ENCODE results near the gene THSD4.
"Not testable (repeated sequence)": the region's sequence is repeated elsewhere in the genome, so short reads cannot be mapped to it uniquely, and the experiment has no call there.

The THSD4 gene

DNA sequence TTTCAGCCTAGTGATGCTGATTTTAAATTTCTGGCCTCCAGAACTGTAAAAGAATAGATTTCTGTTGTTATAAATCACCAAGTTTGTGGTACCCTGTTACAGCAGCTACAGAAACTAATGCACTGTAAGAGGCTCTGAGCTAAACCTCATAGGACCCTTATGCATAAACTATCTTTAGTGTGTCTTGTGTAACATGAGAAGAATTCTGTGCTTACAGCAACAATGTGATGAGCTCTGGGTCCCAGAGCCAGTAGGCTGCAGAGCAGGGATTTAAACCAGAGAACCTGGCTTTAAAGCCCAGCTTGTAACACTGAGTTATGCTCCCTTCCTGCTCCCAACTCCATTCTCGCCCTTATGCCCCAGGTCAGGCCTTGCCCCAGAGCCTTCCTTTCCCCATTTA, 113.1 kb downstream of the THSD4 start:
- DNase-seq: no peak

DNA sequence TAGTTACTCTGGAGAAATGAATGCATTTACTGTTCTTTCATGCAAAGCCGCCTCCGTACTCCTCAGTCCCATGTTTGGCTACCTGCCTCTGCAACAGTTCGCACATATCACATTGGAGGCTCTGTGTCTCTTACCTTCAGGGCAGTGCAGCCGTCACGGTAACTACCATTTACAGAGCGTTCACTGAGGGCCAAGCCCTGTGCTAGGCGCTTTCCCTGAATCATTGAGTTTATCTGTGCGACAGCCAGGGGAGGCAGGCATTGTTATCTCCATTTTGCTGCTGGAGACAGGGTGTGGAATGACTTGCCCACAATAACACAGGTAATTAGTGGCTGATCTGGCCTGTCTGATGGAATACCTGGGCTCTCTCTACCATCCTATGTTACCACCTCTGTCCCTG, 115.0 kb downstream of the THSD4 start:
- no peak for DNase-seq

DNA sequence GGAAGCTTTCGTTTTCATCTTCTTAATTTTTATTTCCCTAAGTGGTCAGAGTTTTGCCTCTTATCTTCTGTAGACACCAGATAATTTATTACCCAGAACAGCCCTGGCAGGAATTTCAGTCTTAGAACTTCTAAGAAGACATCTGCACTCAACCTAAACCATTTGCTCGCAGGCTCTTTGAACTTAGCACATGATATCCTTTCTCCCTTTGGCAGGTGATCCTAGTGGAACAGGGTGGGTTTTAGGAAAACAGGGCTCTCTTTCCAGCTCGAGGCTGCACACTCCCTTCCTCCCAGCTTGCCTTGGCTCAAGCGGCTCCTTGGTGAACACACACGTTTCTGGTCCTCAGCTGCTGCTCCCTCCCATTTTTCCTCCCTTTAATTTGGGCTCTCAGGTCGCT, 116.5 kb downstream of the THSD4 start:
- DNase-seq: no peak

GRCh38 chr15:71232411-71232810, 117.1 kb downstream of the THSD4 start:
- no peak for DNase-seq

DNA sequence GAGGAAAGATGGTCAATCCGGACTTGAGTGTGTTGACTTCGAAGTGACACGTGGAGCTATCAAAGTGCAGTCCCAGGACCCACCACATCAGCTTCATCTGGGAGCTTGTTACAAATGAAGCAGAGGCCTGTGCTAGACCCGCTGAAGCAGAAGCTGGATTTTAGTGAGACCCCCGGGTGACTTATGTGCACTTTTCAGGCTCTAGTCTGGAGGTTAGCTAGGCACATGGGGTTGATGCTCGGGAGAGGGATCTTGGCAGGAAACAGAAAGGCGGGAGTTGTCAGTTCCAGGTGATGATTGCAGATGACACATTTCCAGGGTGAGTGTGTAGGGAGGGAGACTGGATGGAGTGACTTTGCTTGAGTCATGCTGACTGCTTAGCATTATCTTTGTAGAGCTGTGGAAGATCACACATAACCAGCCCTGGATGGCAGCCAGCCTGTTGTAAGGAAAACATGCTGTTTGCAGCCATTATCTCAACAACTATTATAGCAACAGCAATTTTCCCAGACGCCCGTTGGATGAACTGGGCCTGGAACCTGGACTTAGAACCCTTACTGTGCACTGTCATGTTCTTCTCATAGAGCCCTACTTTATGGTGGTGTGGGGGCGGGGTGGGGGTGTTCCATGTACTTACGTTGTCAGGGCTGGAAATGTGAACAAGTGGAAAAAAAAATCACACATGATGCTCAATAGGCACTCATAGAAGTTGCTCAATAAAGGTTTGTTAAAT, 122.4 kb downstream of the THSD4 start:
- no peak for DNase-seq

DNA sequence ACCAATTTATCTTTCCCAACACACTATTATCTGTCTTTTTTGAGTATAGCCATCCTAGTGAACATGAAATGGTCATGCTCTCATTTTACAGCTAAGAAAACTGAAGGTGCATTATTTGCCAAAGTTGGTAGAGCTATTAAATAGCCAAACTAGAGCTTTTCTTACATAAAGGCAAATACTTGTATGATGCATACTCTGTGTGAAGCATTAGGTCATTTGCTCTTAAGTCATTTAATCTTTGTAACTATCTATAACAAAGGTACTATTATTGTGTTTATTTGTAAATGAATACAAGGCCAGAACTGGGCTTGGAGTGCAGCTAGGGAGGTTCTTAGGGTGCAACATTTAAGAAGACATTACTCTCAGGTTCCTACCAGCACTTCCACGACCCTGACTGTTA, 123.7 kb downstream of the THSD4 start:
- DNase-seq: no peak

- DNase-seq: no peak
Observed at GRCh38 chr15:71239592-71240364, 124.5 kb downstream of the THSD4 start.

DNA sequence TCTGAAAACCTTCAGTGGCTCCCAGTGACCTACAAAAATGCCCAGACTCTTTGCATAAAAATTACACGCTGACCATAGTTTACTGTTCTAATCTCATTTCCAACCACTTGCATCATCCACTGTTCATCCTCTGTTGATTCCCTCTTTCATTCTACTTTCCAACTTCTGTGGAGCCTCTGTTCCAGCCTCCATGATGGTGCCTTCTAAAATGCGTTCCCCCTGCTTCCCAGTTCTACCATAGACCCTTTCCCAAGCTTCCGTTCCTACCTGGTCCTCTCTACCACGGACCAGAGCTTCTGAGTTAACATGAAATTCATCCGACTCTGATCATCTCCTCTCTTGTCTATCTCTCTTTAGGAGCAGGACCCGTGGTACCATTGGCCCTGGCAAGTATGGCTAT, 127.0 kb downstream of the THSD4 start:
- no peak for DNase-seq

DNA sequence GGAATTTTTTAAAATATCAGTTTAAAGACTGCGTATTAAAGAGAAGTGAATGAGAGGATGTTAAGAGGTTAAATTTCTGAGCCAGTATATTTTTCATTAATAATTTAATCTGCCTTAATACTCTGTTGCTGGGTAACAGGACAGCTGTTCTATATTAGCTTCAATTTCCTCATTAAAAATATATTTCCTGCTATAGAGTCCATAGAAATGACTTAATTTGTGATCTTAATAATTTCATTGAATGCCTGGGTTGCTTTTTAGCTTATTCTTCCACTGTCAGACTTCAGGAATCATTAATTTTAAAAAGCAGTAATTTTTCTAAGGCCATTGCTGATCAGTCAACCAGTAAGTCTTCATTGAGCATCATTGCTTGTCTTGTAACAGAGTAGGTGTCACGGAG, 129.0 kb downstream of the THSD4 start:
- DNase-seq: no peak

DNA sequence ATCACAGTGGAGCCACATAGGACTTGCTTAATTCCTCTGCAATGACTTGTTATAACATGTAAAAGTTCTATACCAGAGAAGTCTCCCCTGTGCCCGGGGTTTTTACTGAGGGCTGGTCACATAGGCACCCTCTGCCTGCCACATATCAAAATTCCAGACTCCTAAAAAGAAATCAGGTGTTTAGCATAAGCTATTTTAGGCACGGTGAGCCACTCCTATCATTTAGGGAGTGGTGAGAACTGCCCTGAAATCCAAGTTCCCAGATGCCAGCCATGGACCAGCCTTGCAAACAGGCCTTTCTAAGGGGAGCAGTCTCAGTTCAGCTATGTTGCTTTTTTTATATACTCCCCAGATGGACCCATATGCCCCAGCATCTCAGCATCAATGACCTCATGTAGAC, 130.3 kb downstream of the THSD4 start:
- no peak for DNase-seq

GRCh38 chr15:71248386-71248785, 133.1 kb downstream of the THSD4 start:
- DNase-seq: no peak

GRCh38 chr15:71249986-71250385, 134.7 kb downstream of the THSD4 start:
- DNase-seq: no peak

- DNase-seq: no peak
Observed at GRCh38 chr15:71250936-71251583, 135.8 kb downstream of the THSD4 start.

GRCh38 chr15:71251584-71252043, 136.3 kb downstream of the THSD4 start:
- no peak for DNase-seq

- no peak for DNase-seq
Observed at GRCh38 chr15:71252044-71252739, 136.9 kb downstream of the THSD4 start.

GRCh38 chr15:71252740-71253047, 137.4 kb downstream of the THSD4 start:
- no peak for DNase-seq

GRCh38 chr15:71254491-71254890, 139.2 kb downstream of the THSD4 start:
- DNase-seq: no peak

- no peak for DNase-seq
Observed at GRCh38 chr15:71256934-71257664, 141.8 kb downstream of the THSD4 start.

- DNase-seq: no peak
Observed at GRCh38 chr15:71259866-71260265, 144.6 kb downstream of the THSD4 start.

DNA sequence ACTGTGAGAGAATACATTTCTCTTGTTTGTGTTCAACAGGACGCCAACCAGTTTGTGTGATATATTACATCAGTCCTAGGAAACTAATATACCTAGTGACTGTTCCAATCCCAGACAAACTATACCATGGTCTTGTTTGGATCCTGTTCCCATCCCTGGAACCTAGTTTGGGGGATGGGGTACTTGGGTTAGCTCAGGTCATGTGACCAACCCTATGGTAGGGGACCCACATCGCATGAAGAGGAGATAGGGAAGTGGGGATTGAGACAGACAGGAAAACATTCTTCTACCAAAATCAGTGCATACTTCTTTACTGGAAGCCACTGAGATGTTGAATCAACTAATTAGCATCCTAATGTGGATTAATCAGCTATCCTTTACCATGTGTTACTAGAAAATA, 146.1 kb downstream of the THSD4 start:
- no peak for DNase-seq

DNA sequence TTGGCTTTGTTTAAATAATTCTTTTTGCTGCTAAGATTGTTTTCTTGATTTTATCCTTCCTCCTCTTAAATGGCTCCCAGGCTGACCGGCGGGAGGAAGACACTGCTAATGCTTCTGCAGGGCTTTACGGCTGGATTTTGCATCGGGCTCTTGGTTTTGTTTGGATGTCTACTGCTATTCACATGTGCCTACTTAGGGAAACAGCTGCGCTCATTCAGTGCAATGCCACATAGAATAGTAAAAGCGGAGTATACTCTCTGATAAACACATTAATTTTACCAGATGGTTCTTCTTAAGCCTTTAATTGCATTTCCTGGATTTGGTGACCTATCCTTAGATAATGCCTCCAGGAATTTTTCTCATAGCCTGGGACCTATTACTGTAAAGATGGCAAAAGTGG, 146.6 kb downstream of the THSD4 start:
- DNase-seq: no peak

DNA sequence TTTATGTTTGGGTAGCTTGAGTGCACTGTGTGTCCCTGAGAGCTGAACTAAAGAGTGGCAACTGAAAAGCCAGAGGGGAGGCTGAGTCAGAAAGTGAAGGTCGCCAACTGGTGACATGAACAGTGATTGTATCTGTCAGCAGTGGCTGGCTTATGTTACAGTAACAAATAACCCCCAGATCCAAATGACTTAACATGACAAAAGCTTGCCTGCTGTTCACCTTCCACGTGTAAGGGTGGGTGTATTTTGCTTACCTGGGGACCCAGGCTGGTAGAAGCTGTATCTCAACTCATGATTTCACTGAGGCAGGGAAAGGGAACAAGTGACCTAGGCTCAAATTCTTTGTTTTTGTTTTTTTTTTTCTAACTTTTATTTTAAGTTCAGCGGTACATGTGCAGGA, 147.3 kb downstream of the THSD4 start:
- DNase-seq: no peak

DNA sequence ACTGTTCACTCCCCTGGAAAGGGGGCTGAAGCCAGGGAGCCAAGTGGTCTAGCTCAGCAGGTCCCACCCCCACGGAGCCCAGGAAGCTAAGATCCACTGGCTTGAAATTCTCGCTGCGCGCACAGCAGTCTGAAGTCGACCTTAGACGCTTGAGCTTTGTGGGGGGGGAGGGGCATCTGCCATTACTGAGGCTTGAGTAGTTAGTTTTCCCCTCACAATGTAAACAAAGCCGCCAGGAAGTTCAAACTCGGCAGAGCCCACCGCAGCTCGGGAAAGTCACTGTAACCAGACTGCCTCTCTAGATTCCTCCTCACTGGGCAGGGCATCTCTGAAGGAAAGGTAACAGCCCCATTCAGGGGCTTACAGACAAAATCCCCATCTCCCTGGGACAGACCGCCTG, 150.3 kb downstream of the THSD4 start:
- DNase-seq: not testable (repeated sequence)

Data from T-helper 9 cell (primary cell).